GM18517 (cell line): ENCODE measurements around the gene CHODL.

Experiments used
- ATAC-seq: cut with Tn5 transposase; IDR thresholded peaks from one replicate; pipeline ENCODE4 v1.9.1; 2021; ENCODE audit warnings: mild to moderate bottlenecking, moderate library complexity; ENCODE audit not compliant: unreplicated experiment

The CHODL gene, protein sequence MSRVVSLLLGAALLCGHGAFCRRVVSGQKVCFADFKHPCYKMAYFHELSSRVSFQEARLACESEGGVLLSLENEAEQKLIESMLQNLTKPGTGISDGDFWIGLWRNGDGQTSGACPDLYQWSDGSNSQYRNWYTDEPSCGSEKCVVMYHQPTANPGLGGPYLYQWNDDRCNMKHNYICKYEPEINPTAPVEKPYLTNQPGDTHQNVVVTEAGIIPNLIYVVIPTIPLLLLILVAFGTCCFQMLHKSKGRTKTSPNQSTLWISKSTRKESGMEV

DNA sequence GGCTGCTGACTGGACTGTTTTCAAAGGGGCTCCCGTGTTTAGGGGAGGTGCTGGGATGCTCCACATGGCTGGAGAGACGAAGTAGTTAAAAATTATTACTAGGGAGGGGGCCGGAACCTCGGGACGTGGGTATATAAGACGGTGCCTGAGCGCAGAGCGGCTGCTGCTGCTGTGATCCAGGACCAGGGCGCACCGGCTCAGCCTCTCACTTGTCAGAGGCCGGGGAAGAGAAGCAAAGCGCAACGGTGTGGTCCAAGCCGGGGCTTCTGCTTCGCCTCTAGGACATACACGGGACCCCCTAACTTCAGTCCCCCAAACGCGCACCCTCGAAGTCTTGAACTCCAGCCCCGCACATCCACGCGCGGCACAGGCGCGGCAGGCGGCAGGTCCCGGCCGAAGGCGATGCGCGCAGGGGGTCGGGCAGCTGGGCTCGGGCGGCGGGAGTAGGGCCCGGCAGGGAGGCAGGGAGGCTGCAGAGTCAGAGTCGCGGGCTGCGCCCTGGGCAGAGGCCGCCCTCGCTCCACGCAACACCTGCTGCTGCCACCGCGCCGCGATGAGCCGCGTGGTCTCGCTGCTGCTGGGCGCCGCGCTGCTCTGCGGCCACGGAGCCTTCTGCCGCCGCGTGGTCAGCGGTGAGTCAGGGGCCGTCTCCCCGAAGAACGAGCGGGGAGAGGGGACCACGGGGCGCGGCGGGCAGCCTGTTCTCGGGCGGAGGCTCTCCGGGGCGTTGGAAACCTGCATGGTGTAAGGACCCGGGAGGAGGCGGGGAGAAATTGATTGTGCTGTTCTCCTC lies at the start of gene CHODL:
TSS of gene CHODL (plus strand) at position 163 of the 793 bp plus-strand sequence. CDS start at position 554, 391 bp downstream.
- ATAC-seq, result no peak

DNA sequence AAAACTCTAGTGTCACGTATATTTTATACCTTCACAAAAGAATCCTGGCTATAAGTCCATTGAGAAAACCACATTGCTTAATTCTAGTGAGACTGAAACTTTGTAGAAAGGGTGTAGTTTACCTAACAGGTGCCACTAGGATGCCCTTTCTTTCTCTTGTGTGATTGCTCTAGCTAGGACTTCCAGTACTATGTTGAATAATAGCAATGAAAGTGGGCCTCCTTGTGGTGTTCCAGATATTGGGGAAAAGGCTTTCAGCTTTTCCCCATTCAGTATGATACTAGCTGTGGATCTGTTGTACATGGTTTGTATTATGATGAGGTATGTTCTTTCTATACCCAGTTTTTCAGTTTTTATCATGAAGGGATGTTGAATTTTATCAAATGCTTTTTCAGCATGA lies 39.7 kb upstream of the CHODL start:
- ATAC-seq, result no peak

DNA sequence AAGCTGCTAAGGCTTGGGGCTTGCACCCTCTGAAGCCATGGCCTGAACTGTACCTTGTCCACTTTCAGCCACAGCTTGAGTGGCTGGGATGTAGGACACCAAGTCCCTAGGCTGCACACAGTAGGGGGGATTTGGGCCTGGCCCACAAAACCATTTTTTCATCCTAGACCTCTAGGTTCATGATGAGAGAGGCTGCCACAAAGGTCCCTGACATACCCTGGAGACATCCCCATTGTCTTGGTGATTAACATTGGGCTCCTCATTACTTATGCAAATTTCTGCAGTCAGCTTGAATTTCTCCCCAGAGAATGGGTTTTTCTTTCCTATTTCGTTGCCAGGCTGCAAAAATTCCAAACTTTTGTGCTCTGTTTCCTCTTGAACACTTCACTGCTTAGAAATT lies 26.3 kb upstream of the CHODL start:
- no peak for ATAC-seq

DNA sequence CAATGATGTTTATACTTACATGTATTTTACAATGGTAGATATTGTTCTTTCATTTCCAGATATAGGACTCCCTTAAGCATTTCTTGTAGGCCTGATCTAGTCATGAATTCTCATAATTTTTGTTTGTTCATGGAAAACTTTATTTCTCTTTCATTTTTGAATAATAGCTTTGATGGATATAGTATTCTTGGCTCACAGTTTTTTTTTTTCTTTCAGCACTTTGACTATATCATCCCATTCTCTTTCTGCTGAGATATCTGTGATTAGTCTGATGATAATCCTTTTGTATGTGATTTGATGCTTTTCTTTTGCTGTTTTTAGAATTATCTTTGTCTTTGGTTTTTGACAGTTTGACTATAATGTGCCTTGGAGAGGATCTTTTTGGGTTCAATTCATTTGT lies 24.1 kb upstream of the CHODL start:
- ATAC-seq, result no peak

DNA sequence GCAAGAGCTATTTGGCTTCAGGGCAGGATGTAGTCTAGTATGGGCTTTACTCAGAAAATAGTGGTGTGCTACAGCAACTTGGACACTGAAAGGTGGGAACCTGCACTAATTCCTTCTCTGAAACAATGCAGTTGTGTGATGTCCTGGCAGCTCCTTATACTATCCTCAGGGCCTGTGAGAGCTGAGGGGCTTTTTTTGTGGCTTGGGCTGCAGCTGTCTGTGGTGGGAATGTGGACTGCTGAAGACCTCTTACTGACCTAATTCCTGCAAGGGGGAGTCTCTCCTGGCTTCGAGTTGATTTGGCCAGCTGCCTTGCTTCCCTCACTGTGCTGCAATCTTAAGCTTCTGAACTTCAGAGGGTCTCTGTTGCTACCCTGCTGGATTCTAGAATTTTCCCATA lies 22.3 kb upstream of the CHODL start:
- ATAC-seq, result no peak

DNA sequence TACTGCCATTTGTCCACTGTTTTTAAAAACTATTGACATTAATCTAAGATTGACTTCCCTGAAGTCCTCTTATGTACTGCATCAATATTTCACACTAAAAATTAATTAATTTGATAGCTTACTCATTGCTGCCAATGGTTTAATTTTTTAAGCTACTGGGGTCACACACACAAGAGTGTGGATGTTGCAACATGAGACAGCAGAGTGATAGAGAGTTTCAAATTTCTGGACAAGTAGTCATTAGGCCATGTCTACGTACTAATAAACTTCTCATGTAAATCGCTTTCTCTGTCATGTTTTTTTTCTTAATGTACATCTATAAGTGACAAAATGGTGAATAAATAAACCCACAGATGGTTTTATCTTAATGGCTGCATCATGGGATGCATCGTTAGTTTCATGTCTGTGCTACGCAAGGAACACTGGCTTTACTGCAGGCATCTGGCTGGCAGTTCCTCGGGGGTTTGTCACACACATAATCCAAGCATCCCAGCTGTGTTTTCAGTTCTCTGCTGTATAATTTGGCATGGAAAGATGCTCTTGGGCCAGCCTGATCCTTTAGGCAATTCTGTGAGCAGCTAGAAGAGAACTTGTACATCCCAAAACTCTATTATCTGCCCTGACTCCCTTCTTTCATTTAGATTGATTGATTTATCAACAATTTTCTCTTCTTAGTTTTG lies 16.4 kb upstream of the CHODL start:
- ATAC-seq, result no peak

DNA sequence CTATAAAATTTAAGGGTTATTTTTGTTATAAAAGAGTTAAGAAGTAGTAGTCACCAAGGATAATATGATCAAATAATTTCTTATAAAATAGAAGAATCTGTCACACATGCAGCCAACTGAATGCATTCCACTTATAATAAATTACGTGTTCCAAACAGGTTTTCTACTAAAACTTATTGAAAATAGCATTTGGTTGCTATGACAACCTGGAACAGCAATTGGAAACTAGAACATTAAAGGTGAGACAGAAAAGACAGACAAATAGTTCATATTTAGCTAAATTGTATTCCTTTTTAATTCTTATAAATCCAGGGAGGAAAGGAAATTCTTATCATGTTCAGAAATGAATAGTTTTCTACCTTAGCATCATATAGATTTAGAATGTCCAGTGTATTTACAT lies 9.1 kb upstream of the CHODL start:
- no peak for ATAC-seq

DNA sequence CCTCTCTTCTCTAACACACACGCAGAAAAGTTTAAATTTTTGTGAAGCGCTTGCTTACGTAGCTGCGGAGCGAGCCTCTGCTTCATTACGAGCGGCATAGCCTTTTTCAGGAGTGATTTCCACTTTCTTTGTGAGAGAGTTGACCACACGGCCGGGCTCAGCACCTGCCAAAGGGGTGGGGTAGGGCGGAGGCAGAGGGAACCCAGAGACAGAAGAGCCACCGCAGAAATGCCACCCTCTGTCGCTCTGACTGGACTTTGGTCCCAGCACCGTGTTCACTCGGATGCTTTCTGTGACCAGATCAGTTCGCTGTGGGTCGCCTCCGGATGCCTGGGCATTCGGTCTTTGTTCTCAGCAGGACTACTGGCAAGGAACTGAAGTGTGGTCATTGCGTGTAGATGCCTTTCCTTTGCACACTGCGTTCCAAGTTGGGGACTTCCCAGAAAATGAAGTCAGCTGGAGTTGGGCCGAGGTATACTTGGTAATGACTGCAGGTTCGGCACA lies 883 bp downstream of the CHODL start:
- ATAC-seq, result no peak

DNA sequence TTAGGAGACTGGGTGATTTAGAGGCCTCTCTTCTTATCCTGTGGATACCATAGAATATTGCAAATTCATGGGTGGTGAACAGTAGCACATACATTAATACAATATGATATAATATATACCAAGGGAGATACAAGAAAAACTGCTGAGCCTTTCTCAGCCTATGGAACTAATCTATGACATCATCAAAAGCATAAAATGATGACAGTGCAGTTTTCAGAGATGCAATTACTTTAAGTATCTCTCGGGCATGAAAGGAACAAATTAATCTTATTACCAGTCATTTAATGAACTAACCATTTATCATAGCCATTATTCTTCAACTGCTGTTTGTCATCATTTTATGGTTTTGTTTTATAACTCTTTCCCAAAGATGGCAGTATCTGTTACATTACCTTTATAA lies 3.5 kb downstream of the CHODL start:
- no peak for ATAC-seq

DNA sequence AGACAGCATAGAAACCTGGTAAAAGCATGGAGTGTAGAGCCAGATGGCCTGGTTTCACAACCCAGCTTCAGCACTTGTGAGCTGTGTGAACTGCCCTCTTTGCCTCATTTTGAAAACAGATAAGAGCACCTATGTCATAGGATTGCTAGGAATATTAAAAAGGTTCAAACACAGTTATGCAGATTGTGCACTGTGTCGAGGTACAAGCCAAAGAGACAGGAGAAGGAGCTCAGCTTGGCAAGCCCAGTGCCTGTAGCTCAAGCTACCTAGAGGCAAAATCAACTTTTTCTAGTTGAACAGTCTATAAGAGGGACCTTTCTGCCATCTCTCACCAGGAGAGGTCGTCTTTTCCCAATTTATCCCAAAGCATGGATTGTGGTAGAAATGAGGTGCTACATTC lies 5.0 kb downstream of the CHODL start:
- ATAC-seq, result no peak

DNA sequence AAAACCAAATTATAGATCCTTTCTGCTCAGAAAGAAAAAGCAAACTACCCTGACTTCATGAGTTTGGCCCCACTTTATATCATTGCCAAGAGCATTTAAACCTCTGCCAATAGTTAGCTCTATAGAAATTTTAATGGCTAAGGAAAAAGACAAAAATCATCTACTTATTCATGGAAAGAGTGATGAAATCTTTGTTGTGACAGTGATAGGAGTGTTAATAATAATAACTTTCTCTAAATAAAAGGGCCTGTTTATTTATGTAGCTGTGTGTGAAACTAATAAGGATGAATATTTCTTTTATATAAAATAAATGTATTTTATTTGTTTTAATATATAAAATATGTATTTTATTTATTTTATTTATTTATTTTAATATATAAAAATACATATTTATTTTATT lies 6.4 kb downstream of the CHODL start:
- ATAC-seq, result no peak

DNA sequence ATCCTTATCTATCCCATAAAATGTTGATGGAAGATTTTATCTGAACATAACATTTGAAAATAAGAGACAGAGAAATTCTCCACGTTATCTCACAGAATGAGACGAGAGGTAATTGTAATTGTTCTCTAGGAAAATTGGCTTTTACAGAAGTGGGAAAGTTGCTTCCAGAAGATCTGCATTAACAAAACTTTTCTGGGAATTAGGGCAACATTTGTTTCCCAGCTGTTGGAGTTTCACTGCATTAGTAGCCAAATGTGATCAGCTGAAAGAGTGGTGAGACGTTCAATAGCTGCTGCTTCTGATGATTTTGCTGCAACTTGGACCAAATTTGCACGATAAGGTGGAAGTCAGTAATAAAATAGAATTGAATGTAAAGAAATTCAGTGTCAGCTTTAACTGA lies 7.6 kb downstream of the CHODL start:
- ATAC-seq, result no peak

DNA sequence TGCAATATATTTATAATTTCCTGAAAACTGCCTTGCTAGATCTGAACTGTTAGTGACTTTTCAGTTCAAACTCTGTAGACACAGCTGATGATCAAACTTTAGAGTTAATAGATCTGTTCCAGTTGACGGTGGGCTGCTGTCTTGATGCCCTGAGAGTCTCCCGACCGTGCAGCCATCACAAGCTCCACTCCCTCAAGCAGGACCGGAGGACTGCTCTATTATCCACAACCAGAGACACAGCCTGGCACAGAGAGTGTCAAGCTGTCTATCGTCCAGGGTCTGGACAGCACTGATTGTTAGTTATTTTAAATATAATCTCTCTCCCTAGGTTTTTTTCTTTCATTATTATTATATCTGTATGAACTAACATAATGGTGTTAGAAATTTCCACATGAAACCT lies 8.0 kb downstream of the CHODL start:
- ATAC-seq, result no peak

DNA sequence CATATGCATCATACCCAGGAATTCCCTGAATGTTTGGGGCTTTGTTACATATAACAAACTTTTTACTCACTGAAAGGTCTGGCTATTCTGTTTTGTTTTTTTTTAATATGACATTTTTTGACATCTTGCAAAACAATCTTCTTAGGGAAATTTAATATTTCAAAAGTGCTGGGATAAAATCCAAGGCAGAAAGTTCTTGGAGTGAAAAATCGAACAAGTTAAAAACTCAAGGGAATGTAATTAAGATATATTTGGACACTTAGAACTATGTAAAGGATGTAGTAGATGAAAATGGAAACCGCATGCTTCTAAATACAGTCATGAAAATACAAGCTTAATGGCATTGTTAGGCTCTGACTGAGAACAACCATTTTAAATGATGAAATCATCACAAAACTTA lies 8.6 kb downstream of the CHODL start:
- ATAC-seq, result no peak

DNA sequence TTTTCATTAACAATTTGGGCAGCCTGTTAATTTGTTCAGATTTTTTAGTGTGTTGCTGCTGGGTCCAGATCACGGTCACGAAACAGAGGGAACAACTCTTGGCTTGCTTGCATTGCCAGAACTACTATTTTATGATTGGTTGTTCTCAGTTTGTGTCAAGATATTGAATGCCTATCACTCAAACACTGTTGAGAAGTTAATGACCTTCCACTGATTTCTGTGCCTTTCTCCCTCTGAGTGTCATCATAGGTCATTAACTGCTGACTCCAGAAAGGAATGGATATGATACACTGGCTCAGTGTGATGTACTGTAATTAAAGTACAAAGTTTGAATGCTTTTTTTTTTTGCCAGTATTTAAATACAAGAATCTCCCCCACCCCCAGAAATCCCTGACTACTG lies 9.2 kb downstream of the CHODL start:
- no peak for ATAC-seq

DNA sequence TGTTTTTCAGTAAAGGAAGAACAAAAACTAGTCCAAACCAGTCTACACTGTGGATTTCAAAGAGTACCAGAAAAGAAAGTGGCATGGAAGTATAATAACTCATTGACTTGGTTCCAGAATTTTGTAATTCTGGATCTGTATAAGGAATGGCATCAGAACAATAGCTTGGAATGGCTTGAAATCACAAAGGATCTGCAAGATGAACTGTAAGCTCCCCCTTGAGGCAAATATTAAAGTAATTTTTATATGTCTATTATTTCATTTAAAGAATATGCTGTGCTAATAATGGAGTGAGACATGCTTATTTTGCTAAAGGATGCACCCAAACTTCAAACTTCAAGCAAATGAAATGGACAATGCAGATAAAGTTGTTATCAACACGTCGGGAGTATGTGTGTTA lies 21.3 kb downstream of the CHODL start:
- ATAC-seq, result no peak

DNA sequence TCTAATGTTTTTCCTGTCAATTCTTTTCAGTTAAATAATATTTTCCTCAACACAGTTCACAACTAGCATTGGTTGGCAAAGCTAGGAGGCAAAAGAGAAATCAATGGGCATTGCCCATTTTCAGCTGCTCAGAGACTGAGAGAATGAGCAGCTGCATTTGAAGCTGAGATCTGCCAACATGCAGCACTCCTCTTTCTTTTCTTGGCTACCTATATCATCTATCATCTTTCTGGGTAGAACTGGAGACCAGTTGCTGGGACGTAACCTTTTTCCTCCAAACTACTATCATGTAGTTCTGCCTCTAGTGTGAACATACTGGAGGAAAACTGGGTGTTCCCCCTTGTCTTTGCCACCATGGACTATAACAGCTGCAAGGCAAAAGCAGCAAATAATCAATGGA lies 22.9 kb downstream of the CHODL start:
- no peak for ATAC-seq

DNA sequence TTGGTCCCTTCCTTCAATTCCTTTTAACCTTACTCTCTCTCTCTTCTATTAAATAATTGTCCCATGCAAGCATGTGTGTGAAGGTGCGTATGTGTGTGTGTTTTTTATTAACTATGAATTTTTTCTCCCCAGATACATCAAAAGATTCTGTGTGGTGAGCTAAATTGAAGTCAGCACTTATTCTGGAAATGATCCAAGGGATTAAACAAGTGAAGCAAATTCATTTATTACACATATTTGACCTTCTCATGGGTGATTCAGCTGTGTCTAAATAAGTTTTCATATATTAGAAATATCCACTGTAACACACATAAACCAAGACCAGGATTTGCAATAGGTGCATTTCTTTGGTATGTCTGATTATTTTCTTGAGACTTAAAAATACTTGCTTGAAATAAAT lies 24.3 kb downstream of the CHODL start:
- ATAC-seq, result no peak

DNA sequence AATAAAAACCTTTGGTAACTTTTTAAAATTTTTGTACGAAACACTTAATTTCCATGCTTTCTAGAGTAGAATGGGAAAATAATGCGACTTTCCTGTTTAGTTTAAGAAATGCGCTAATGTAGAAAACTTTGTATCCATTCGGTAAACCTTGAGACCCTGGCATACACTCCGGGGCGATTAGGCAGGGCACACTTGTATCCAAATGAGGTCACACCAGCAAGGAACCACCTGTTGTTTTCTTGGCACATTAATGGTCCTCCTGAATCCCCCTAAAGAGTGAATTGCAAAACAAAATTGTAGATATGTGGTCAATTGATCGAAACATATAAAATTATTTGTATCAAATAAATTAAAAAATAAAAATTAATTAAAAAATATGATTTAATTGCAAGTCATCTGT lies 25.2 kb downstream of the CHODL start:
- ATAC-seq, result no peak

DNA sequence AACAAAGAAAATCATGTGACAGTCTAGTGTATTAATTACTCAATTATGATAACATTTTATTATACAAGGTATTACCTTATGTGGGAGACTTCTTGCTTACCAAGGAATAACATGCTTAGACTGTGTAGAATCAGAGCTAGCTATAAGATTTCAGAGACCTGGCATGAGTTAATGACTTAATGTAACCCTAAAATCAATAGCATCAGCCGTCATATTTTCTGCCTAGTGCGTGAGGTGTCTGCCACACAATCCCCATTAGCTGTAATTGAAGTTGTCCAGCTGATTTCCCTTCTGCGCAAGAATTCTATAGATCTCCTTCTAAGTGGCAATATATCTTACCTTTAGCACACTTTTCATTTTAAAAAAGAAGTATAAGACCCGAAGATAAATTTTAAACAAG lies 28.8 kb downstream of the CHODL start:
- ATAC-seq, result no peak

DNA sequence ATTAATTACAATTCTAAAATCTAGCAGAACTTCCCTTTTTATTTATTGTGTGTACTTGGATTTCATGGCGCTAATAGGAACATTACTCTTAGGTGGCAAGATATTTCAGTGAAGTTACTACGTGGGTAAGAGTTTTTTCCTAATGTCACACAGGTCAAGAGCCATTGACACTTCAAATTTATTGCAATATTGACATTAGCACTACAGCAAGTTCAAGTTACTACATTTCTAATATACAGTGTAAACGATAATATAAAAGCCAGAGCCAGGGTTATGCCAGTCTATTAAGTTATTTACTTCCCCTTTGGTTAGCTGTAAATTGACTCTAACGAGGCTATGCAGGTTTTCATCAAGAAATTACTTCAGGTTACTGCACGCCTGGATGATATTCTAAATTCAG lies 29.7 kb downstream of the CHODL start:
- ATAC-seq, result no peak

DNA sequence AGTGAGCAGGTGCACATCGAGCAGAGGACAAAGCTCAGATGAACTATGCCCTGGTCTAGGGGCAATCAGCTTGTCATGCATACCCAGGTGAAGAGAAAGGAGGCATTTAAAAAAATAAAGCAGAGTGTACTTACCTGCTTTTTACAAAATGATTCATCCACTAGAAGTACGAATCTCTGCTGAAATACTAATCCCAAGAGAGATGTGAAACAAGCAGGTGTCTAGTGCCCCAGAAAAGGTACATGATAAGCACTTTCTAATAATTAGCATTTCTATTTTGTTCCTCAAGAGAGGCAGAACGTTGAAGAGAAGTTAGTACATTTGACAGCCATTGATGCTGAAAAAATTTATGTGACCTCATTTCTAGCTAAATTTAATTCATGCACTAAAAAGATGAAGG lies 31.1 kb downstream of the CHODL start:
- no peak for ATAC-seq
